Measurements from ENCODE around the gene SYS1.
A peak's percentile ranks its signal among the peaks of the same experiment; 100 is the strongest.

Gene SYS1

DNA sequence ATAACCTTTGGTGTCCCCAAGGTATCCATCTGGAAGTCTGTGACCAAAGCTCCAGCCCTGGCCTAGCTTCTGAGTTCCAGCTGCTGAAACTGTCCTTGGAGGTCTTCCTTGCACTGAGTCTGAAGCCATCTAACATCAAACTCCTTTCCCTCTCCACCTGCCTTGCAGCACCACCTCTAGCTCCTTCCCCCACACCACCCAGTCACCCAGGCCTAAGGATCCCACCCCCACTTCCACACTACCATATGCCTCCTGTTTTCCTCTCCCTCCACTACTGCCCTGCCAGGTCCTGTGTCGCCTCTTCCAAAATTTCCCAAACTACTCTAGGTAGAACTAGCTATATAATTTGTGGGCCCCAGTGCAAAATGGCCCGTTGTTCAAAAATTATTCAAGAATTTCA lies 44.0 kb upstream of the SYS1 start:
- H3K79me2 ChIP-seq (ENCODE audit: insufficient read depth, low read length): no peaks in the 10 kb centered on the region
- no peaks in the 10 kb centered on the region for H3K9me2 ChIP-seq (replicated peaks; ENCODE audit: low read depth, low read length)
- peak overlapping the region; percentile 72 for H2AFZ ChIP-seq (ENCODE audit: low read length)
- H3K9ac ChIP-seq (ENCODE audit: low read depth, low read length, poor library complexity, severe bottlenecking): peak overlapping the region; percentile 67
- peaks cover 35% of the 10 kb centered on the region for H3K4me1 ChIP-seq (ENCODE audit: insufficient read depth, low read length, poor library complexity, severe bottlenecking)
- no peaks in the 10 kb centered on the region for H3K27me3 ChIP-seq (ENCODE audit: insufficient read depth, low read length, poor library complexity, severe bottlenecking)
- no peaks in the 10 kb centered on the region for H3K36me3 ChIP-seq (ENCODE audit: insufficient read depth, low read length)
- no peaks in the 10 kb centered on the region for H3K9me3 ChIP-seq (ENCODE audit: insufficient read depth, low read depth, low read length)
- peak overlapping the region; percentile 75 for H3K4me2 ChIP-seq (ENCODE audit: low read depth, low read length, poor library complexity, severe bottlenecking)
- peak overlapping the region; percentile 60 for H3K4me3 ChIP-seq (ENCODE audit: low read length, poor library complexity, severe bottlenecking)
- TF ChIP-seq, protein P1, sequence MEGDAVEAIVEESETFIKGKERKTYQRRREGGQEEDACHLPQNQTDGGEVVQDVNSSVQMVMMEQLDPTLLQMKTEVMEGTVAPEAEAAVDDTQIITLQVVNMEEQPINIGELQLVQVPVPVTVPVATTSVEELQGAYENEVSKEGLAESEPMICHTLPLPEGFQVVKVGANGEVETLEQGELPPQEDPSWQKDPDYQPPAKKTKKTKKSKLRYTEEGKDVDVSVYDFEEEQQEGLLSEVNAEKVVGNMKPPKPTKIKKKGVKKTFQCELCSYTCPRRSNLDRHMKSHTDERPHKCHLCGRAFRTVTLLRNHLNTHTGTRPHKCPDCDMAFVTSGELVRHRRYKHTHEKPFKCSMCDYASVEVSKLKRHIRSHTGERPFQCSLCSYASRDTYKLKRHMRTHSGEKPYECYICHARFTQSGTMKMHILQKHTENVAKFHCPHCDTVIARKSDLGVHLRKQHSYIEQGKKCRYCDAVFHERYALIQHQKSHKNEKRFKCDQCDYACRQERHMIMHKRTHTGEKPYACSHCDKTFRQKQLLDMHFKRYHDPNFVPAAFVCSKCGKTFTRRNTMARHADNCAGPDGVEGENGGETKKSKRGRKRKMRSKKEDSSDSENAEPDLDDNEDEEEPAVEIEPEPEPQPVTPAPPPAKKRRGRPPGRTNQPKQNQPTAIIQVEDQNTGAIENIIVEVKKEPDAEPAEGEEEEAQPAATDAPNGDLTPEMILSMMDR (conservative IDR thresholded peaks at IDR 0.05; ENCODE audit: low read length): no peak
- TF ChIP-seq EZH2phosphoT487 (IDR thresholded peaks at IDR 0.05; ENCODE audit: borderline replicate concordance): no peak
- H3F3A ChIP-seq (ENCODE audit: low read depth): peaks cover 4% of the 10 kb centered on the region; the same call in 1 of the 2 replicates
- H4K20me1 ChIP-seq (ENCODE audit: insufficient read depth, low read length, poor library complexity, severe bottlenecking): no peaks in the 10 kb centered on the region

DNA sequence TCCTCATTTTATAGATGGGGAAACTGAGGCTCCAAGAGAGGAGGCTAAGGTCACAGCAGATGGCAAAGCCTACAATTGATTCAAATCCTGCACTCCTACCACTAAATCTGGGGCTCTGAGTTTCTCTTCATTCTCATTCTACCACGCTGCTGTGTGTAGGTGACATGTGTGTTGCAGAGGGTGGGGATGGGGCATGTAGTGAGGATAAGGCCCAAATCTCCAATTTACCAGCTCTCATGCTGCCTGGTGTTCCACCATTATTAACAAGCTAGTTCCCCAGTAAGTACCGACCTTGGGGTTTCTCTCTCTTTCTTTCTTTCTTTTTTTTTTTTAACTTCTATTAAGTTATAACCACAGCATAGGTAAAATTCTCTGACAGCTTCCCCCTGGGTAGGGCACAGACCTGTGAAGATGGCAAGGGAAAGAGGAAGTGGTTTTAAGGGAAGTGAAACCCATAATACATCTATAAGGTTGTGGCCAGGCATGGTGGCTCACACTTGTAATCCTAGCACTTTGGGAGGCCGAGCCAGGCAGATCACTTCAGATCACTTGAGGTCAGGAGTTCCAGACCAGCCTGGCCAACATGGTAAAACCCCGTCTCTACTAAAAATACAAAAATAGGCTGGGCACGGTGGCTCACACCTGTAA lies 41.9 kb upstream of the SYS1 start:
- H3K9me2 ChIP-seq (replicated peaks; ENCODE audit: low read depth, low read length): no peaks in the 10 kb centered on the region
- H3K27me3 ChIP-seq (ENCODE audit: insufficient read depth, low read length, poor library complexity, severe bottlenecking): no peaks in the 10 kb centered on the region
- no peaks in the 10 kb centered on the region for H3K79me2 ChIP-seq (ENCODE audit: insufficient read depth, low read length)
- peak overlapping the region; percentile 60 for H3K4me2 ChIP-seq (ENCODE audit: low read depth, low read length, poor library complexity, severe bottlenecking)
- no peaks in the 10 kb centered on the region for H4K20me1 ChIP-seq (ENCODE audit: insufficient read depth, low read length, poor library complexity, severe bottlenecking)
- TF ChIP-seq, protein P1 (conservative IDR thresholded peaks at IDR 0.05; ENCODE audit: low read length): no peak
- no peak for TF ChIP-seq EZH2phosphoT487 (IDR thresholded peaks at IDR 0.05; ENCODE audit: borderline replicate concordance)
- H2AFZ ChIP-seq (ENCODE audit: low read length): peak overlapping the region; percentile 46; the same call in 1 of the 2 replicates
- H3F3A ChIP-seq (ENCODE audit: low read depth): peaks cover 4% of the 10 kb centered on the region; the same call in 1 of the 2 replicates
- H3K4me1 ChIP-seq (ENCODE audit: insufficient read depth, low read length, poor library complexity, severe bottlenecking): peaks cover 35% of the 10 kb centered on the region
- H3K9ac ChIP-seq (ENCODE audit: low read depth, low read length, poor library complexity, severe bottlenecking): peak overlapping the region; percentile 51
- H3K36me3 ChIP-seq (ENCODE audit: insufficient read depth, low read length): no peaks in the 10 kb centered on the region
- H3K4me3 ChIP-seq (ENCODE audit: low read length, poor library complexity, severe bottlenecking): peak overlapping the region; percentile 36
- no peaks in the 10 kb centered on the region for H3K9me3 ChIP-seq (ENCODE audit: insufficient read depth, low read depth, low read length)

DNA sequence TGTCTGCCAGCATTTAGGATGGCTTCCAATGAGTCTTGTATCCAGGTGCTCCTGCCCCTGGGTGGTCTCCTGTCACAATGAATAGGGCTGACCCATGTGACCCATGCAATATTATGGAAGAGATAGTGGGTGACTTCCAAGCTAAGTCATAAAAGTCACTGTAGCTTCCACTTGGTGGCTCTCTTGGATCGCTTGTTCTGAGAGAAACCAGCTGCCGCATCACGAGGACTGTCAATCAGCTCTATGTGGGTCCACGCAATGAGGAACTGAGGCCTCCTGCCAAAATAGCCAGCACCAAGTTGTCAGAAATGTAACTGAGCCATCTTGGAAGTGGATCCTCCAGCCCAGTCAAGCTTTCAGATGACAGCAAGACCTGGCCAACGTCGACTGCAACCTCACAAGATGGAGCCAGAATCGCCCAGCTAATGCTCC lies 40.0 kb upstream of the SYS1 start:
- Histone ChIP-seq H3K4me1 (ENCODE audit: insufficient read depth, low read length, poor library complexity, severe bottlenecking) (peaks cover 34% of the 10 kb centered on the region), H3K27me3 (ENCODE audit: insufficient read depth, low read length, poor library complexity, severe bottlenecking) (no peaks in the 10 kb centered on the region), H3K4me3 (ENCODE audit: low read length, poor library complexity, severe bottlenecking) (no peak overlapping the region), H4K20me1 (ENCODE audit: insufficient read depth, low read length, poor library complexity, severe bottlenecking) (no peaks in the 10 kb centered on the region), H3F3A (ENCODE audit: low read depth) (peaks cover 4% of the 10 kb centered on the region; the same call in 1 of the 2 replicates), H3K9ac (ENCODE audit: low read depth, low read length, poor library complexity, severe bottlenecking) (no peak overlapping the region), H2AFZ (ENCODE audit: low read length) (no peak overlapping the region), H3K36me3 (ENCODE audit: insufficient read depth, low read length) (no peaks in the 10 kb centered on the region), H3K79me2 (ENCODE audit: insufficient read depth, low read length) (no peaks in the 10 kb centered on the region), H3K9me3 (ENCODE audit: insufficient read depth, low read depth, low read length) (no peaks in the 10 kb centered on the region), H3K9me2 (replicated peaks; ENCODE audit: low read depth, low read length) (no peaks in the 10 kb centered on the region), H3K4me2 (ENCODE audit: low read depth, low read length, poor library complexity, severe bottlenecking) (no peak overlapping the region)
- TF ChIP-seq, protein P1 (conservative IDR thresholded peaks at IDR 0.05; ENCODE audit: low read length): peak; percentile 29; the same call in 1 of the 2 replicates
- no peak for TF ChIP-seq EZH2phosphoT487 (IDR thresholded peaks at IDR 0.05; ENCODE audit: borderline replicate concordance)

Measured in Loucy (cell line).